Uterus (tissue), 2 donors: ENCODE measurements around the gene MIPOL1.
"Not testable (repeated sequence)": the region's sequence is repeated elsewhere in the genome, so short reads cannot be mapped to it uniquely, and the experiment has no call there.

Experiments used
- POLR2A ChIP-seq, 2 donors: fragments of 450-650 bp; IDR thresholded peaks; one replicate each; pipeline ENCODE4 v1.6.1; 2016; ENCODE audit warnings: antibody characterized with exemption in 2 of 2, mild to moderate bottlenecking in 1 of 2, moderate library complexity in 1 of 2
- TF ChIP-seq, protein P1 (sequence below), 4 experiments: fragments of 200-600 bp in 2 of 4; fragments of 450-650 bp in 2 of 4; sonication (generic) in 2 of 4; IDR thresholded peaks; one replicate each; pipeline ENCODE4 v1.5.1; 2016 to 2019; ENCODE audit warnings: antibody characterized with exemption in 4 of 4, mild to moderate bottlenecking in 2 of 4, moderate library complexity in 1 of 4

- not testable (repeated sequence) for TF ChIP-seq POLR2A (IDR thresholded peaks at IDR 0.05)
- TF ChIP-seq, protein P1, sequence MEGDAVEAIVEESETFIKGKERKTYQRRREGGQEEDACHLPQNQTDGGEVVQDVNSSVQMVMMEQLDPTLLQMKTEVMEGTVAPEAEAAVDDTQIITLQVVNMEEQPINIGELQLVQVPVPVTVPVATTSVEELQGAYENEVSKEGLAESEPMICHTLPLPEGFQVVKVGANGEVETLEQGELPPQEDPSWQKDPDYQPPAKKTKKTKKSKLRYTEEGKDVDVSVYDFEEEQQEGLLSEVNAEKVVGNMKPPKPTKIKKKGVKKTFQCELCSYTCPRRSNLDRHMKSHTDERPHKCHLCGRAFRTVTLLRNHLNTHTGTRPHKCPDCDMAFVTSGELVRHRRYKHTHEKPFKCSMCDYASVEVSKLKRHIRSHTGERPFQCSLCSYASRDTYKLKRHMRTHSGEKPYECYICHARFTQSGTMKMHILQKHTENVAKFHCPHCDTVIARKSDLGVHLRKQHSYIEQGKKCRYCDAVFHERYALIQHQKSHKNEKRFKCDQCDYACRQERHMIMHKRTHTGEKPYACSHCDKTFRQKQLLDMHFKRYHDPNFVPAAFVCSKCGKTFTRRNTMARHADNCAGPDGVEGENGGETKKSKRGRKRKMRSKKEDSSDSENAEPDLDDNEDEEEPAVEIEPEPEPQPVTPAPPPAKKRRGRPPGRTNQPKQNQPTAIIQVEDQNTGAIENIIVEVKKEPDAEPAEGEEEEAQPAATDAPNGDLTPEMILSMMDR (IDR thresholded peaks at IDR 0.05): not testable (repeated sequence)
Observed at GRCh38 chr14:37327933-37328332, 130.2 kb downstream of the MIPOL1 start.
